ENCODE results near the gene KLHL11. TPM values are rescaled to one million over a fixed set of nuclear protein-coding genes. Genes with fewer than 3 reads are reported as not detected.

The KLHL11 gene
- total and polyA plus RNA-seq, 11 donors: 1.1 to 5.9 (median 3.4) TPM

DNA sequence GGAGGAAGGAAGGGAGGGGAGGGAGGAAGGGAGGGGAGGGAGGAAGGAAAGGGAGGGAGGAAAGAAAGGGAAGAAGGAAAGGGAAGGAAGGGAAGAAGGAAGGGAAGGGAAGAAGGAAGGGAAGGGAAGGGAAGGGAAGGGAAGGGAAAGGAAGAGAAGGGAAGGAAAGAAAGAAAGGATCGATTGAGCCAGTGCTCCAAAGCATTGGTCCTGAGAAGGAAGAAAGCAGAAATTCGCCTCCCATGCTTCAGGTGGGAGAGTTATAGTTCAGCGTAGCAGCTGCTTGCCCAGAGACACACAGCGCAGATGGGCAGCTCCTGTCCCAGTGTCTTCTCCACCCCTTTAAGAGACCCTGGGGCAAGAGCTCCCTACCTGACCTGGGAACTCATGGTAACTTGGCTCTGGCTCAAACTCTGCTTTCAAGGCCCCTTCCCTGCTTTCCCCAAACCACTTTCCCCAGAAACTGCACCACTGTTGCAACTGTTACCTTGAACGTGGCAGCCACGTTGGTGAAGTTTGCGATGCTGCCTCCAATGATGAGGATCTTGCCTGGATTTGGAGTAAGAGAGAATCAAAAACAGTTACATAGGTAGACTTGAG, 39.1 kb upstream of the KLHL11 start:
- DNase-seq: no peak
- H3K27ac ChIP-seq: no peak overlapping the region
- H3K4me3 ChIP-seq: no peak overlapping the region
- intact Hi-C loops (cut with DNase I): no loop called here
- TF ChIP-seq, protein P1, sequence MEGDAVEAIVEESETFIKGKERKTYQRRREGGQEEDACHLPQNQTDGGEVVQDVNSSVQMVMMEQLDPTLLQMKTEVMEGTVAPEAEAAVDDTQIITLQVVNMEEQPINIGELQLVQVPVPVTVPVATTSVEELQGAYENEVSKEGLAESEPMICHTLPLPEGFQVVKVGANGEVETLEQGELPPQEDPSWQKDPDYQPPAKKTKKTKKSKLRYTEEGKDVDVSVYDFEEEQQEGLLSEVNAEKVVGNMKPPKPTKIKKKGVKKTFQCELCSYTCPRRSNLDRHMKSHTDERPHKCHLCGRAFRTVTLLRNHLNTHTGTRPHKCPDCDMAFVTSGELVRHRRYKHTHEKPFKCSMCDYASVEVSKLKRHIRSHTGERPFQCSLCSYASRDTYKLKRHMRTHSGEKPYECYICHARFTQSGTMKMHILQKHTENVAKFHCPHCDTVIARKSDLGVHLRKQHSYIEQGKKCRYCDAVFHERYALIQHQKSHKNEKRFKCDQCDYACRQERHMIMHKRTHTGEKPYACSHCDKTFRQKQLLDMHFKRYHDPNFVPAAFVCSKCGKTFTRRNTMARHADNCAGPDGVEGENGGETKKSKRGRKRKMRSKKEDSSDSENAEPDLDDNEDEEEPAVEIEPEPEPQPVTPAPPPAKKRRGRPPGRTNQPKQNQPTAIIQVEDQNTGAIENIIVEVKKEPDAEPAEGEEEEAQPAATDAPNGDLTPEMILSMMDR (IDR thresholded peaks at IDR 0.05): no peak
- TF ChIP-seq POLR2A (IDR thresholded peaks at IDR 0.05): no peak
- H3K9me3 ChIP-seq: no peaks in the 10 kb centered on the region
- H3K4me1 ChIP-seq: no peaks in the 10 kb centered on the region
- peaks cover 0 to 97% (median 93%) of the 10 kb centered on the region in 9 donors for H3K36me3 ChIP-seq
- ATAC-seq: no peak
- 88 to 95% (median 93%) methylated on average over 7 of the region's 7 CpGs for WGBS, 4 donors
- H3K27me3 ChIP-seq: no peaks in the 10 kb centered on the region

GRCh38 chr17:41901646-41902045, 36.4 kb upstream of the KLHL11 start:
- TF ChIP-seq, protein P1 (IDR thresholded peaks at IDR 0.05): no peak
- TF ChIP-seq POLR2A (IDR thresholded peaks at IDR 0.05): no peak
- Histone ChIP-seq H3K4me1 (no peaks in the 10 kb centered on the region), H3K36me3 (peaks cover 0 to 97% (median 92%) of the 10 kb centered on the region in 9 donors), H3K27ac (no peak overlapping the region), H3K27me3 (no peaks in the 10 kb centered on the region), H3K4me3 (no peak overlapping the region), H3K9me3 (no peaks in the 10 kb centered on the region)
- WGBS, 4 donors: 80 to 93% (median 89%) methylated on average over 10 to 11 of the region's 11 CpGs
- DNase-seq (no peak), ATAC-seq (no peak)
- intact Hi-C loops (cut with DNase I): no loop called here

DNA sequence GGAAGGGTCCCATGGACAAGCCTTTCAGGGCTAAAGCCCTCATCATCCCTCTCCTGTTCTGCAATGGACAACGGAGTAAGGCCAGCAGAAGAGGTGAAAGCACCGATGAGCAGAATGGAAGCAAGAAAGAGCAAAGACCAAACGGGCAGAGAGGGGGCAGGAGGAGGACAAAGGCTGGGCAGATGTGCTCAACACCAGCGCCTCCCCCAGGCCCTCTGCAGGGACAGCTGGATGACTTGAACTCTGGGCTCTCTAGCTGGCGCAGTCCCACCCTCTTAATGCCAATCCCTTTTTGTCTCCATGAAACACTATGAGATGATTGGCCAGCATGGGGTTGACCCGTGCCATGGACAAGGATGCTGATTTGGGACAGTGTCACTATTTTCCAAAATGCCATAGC, 31.5 kb upstream of the KLHL11 start:
- H3K36me3 ChIP-seq: peaks cover 0 to 98% (median 88%) of the 10 kb centered on the region in 9 donors
- H3K4me3 ChIP-seq: no peak overlapping the region
- no peaks in the 10 kb centered on the region for H3K9me3 ChIP-seq
- TF ChIP-seq, protein P1 (IDR thresholded peaks at IDR 0.05): no peak
- no peak for TF ChIP-seq POLR2A (IDR thresholded peaks at IDR 0.05)
- no peak for DNase-seq
- no peak for ATAC-seq
- H3K4me1 ChIP-seq: peaks cover 0 to 13% (median 6%) of the 10 kb centered on the region in 12 donors
- intact Hi-C loops (cut with DNase I): no loop called here
- no peak overlapping the region for H3K27ac ChIP-seq
- H3K27me3 ChIP-seq: no peaks in the 10 kb centered on the region
- WGBS, 4 donors: 91 to 96% (median 93%) methylated on average over 6 of the region's 6 CpGs

- DNase-seq (peak in 4 of 5 donors; percentile 26 to 48 (median 40)), ATAC-seq (peak; percentile 48 to 82 (median 71))
- Histone ChIP-seq H3K36me3 (peaks cover 0 to 98% (median 89%) of the 10 kb centered on the region in 9 donors), H3K27me3 (no peaks in the 10 kb centered on the region), H3K27ac (peak overlapping the region in 7 of 12 donors; percentile 17 to 75 (median 44)), H3K4me3 (no peak overlapping the region), H3K4me1 (peaks cover 0 to 13% (median 6%) of the 10 kb centered on the region in 12 donors), H3K9me3 (no peaks in the 10 kb centered on the region)
- whole genome bisulfite sequencing, 4 donors: 58 to 75% (median 70%) methylated on average over 5 of the region's 5 CpGs
- intact Hi-C loops (cut with DNase I): no loop called here
- TF ChIP-seq, protein P1 (IDR thresholded peaks at IDR 0.05): no peak
- no peak for TF ChIP-seq POLR2A (IDR thresholded peaks at IDR 0.05)
These were observed 30.4 kb upstream of the KLHL11 start for GRCh38 chr17:41895617-41896016.
